Liver (tissue), 9 donors: ENCODE measurements around the gene MTURN. TPM values are rescaled to one million over a fixed set of nuclear protein-coding genes. Genes with fewer than 3 reads are reported as not detected.

Experiments used
- DNase-seq: peaks from one replicate; pipeline ENCODE4 v3.0.0-alpha.2; 2017; ENCODE audit warnings: low spot score
- H3K27ac ChIP-seq, 2 donors: one replicate each; pipeline ENCODE4 v1.7.0; 2013; ENCODE audit warnings: inconsistent platforms in 2 of 2, low read length in 2 of 2, control low read depth in 1 of 2, low read depth in 1 of 2, mild to moderate bottlenecking in 1 of 2
- H3K27me3 ChIP-seq, 4 donors: one replicate each; pipeline versions ENCODE4 v1.6.1 to v1.7.0; 2013; ENCODE audit warnings: low read length in 3 of 4, inconsistent platforms in 1 of 4, mild to moderate bottlenecking in 1 of 4, moderate library complexity in 1 of 4; ENCODE audit not compliant: control insufficient read depth in 4 of 4, insufficient read depth in 4 of 4
- H3K36me3 ChIP-seq, 4 donors: one replicate each; pipeline versions ENCODE4 v1.6.1 to v1.7.0; 2013; ENCODE audit warnings: low read length in 3 of 4, mild to moderate bottlenecking in 3 of 4, low read depth in 1 of 4, moderate library complexity in 1 of 4; ENCODE audit not compliant: control insufficient read depth in 4 of 4, insufficient read depth in 3 of 4
- H3K4me1 ChIP-seq, 4 donors: one replicate each; pipeline versions ENCODE4 v1.6.1 to v1.7.0; 2013; ENCODE audit warnings: low read length in 3 of 4, mild to moderate bottlenecking in 3 of 4, moderate library complexity in 1 of 4; ENCODE audit not compliant: control insufficient read depth in 4 of 4, insufficient read depth in 4 of 4
- H3K4me3 ChIP-seq, 3 donors: one replicate each; pipeline versions ENCODE4 v1.6.1 to v1.7.0; 2013; ENCODE audit warnings: low read length in 3 of 3, control low read depth in 1 of 3, low read depth in 1 of 3, mild to moderate bottlenecking in 1 of 3
- H3K9ac ChIP-seq, 2 donors: one replicate each; pipeline ENCODE4 v1.7.0; 2013; ENCODE audit warnings: low read length in 2 of 2, mild to moderate bottlenecking in 2 of 2, moderate library complexity in 2 of 2, control low read depth in 1 of 2, low read depth in 1 of 2
- H3K9me3 ChIP-seq, 4 donors: one replicate each; pipeline versions ENCODE4 v1.6.1 to v1.7.0; 2013; ENCODE audit warnings: low read length in 3 of 4; ENCODE audit not compliant: control insufficient read depth in 4 of 4
- EGR1 ChIP-seq, 2 donors: IDR thresholded peaks; 2 replicates each; pipeline ENCODE4 v1.6.1; 2016 to 2018; ENCODE audit warnings: antibody characterized with exemption in 2 of 2, low read depth in 2 of 2
- FOXA1 ChIP-seq: IDR thresholded peaks from 2 replicates; pipeline ENCODE4 v1.6.1; 2016; ENCODE audit warnings: antibody characterized with exemption
- FOXA2 ChIP-seq: IDR thresholded peaks from 2 replicates; pipeline ENCODE4 v1.6.1; 2016; ENCODE audit warnings: antibody characterized with exemption
- GABPA ChIP-seq, 2 donors: IDR thresholded peaks in 1 of 2; conservative IDR thresholded peaks in 1 of 2; 2 replicates each; pipeline ENCODE4 v1.6.1; 2016; ENCODE audit warnings: antibody characterized with exemption in 2 of 2, mild to moderate bottlenecking in 1 of 2, moderate library complexity in 1 of 2
- HNF4G ChIP-seq: IDR thresholded peaks from 2 replicates; pipeline ENCODE4 v1.6.1; 2016; ENCODE audit warnings: antibody characterized with exemption
- JUND ChIP-seq, 2 donors: IDR thresholded peaks; 2 replicates each; pipeline ENCODE4 v1.6.1; 2016; ENCODE audit warnings: antibody characterized with exemption in 2 of 2
- NR2F2 ChIP-seq: IDR thresholded peaks from 2 replicates; pipeline ENCODE4 v1.6.1; 2016; ENCODE audit warnings: antibody characterized with exemption
- RAD21 ChIP-seq, 2 donors: IDR thresholded peaks; 2 replicates each; pipeline ENCODE4 v1.6.1; 2016; ENCODE audit warnings: antibody characterized with exemption in 2 of 2, mild to moderate bottlenecking in 2 of 2
- RXRA ChIP-seq, 2 donors: IDR thresholded peaks; 2 replicates each; pipeline ENCODE4 v1.6.1; 2017 to 2018; ENCODE audit warnings: antibody characterized with exemption in 2 of 2, mild to moderate bottlenecking in 1 of 2
- TAF1 ChIP-seq: conservative IDR thresholded peaks from 2 replicates; pipeline ENCODE4 v1.6.1; 2016; ENCODE audit warnings: antibody characterized with exemption, mild to moderate bottlenecking
- WGBS: extraction: QIAGEN DNeasy Blood & Tissue Kit; methylation state at CpG from one replicate; pipeline ENCODE4 v1.1.7; 2013; 5-methylcytosine and 5-hydroxymethylcytosine counted together
- polyA plus RNA-seq, 2 donors: library from polyadenylated mRNA; stranded (reverse) in 1 of 2; unstranded in 1 of 2; fragments of 200-250 nt in 1 of 2; fragments of >200 nt in 1 of 2; fragmentation: Nextera tagmentation in 1 of 2; extraction: Ambion mirVana in 1 of 2; gene quantifications; one replicate each; pipeline versions ENCODE4 v1.2.1 to v1.2.3, GENCODE V29; 2013 to 2015
- total RNA-seq, 2 donors: library from RNA; depleted of rRNA; stranded (reverse); fragments of >200 nt; gene quantifications; one replicate each; pipeline ENCODE4 v1.2.3, GENCODE V29; 2014
- TF ChIP-seq, protein P1 (sequence below): IDR thresholded peaks from 2 replicates; pipeline ENCODE4 v1.6.1; 2016; ENCODE audit warnings: antibody characterized with exemption
- TF ChIP-seq, protein P2 (sequence below): IDR thresholded peaks from 2 replicates; pipeline ENCODE4 v1.6.1; 2016; ENCODE audit warnings: antibody characterized with exemption, mild to moderate bottlenecking
- TF ChIP-seq, protein P3 (sequence below): fragments of 150-350 bp; IDR thresholded peaks from 2 replicates; pipeline ENCODE4 v1.5.1; 2017; ENCODE audit warnings: improper control_type of control experiment, low read depth, low read length; ENCODE audit not compliant: missing input control
- TF ChIP-seq, protein P4 (sequence below): IDR thresholded peaks from 2 replicates; pipeline ENCODE4 v1.6.1; 2016; ENCODE audit warnings: antibody characterized with exemption
- donor health status: healthy.
- donor health status: healthy.
- donor health status: healthy.
- donor health status: healthy.
- donor health status: healthy.

MTURN gene
- total and polyA plus RNA-seq, 4 donors = 2.4 to 14.4 (median 6.1) TPM

DNA sequence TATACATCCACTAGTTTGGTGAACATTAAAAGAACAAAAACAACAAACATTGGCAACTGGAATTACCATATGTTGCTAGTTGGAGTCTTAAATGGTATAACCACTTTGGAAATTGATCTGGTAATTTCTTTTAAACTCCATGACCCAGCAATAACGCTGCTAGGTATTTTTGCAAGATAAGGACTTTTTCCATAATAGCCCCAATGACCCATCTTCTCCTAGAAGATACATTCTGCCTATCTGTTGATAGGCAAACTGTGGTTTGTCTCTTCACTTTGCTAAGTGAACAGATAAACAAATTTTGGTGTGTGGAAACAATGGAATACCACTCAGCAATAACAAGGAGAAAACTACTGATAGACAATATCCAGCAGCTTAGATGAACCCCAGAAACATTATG is 30.6 kb upstream of the MTURN start:
- no peaks in the 10 kb centered on the region for H3K9me3 ChIP-seq
- WGBS = 86% methylated on average over 1 of the region's 1 CpG
- H3K27ac ChIP-seq = no peak overlapping the region
- no peaks in the 10 kb centered on the region for H3K27me3 ChIP-seq
- no peaks in the 10 kb centered on the region for H3K36me3 ChIP-seq
- H3K4me3 ChIP-seq = no peak overlapping the region
- TF ChIP-seq RXRA (IDR thresholded peaks at IDR 0.05) (no peak), EGR1 (IDR thresholded peaks at IDR 0.05; ENCODE audit: low read depth in 2 of 2) (no peak), NR2F2 (no peak), JUND (IDR thresholded peaks at IDR 0.05) (no peak)
- TF ChIP-seq, protein P1, sequence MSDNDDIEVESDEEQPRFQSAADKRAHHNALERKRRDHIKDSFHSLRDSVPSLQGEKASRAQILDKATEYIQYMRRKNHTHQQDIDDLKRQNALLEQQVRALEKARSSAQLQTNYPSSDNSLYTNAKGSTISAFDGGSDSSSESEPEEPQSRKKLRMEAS = no peak
- TF ChIP-seq, protein P2, sequence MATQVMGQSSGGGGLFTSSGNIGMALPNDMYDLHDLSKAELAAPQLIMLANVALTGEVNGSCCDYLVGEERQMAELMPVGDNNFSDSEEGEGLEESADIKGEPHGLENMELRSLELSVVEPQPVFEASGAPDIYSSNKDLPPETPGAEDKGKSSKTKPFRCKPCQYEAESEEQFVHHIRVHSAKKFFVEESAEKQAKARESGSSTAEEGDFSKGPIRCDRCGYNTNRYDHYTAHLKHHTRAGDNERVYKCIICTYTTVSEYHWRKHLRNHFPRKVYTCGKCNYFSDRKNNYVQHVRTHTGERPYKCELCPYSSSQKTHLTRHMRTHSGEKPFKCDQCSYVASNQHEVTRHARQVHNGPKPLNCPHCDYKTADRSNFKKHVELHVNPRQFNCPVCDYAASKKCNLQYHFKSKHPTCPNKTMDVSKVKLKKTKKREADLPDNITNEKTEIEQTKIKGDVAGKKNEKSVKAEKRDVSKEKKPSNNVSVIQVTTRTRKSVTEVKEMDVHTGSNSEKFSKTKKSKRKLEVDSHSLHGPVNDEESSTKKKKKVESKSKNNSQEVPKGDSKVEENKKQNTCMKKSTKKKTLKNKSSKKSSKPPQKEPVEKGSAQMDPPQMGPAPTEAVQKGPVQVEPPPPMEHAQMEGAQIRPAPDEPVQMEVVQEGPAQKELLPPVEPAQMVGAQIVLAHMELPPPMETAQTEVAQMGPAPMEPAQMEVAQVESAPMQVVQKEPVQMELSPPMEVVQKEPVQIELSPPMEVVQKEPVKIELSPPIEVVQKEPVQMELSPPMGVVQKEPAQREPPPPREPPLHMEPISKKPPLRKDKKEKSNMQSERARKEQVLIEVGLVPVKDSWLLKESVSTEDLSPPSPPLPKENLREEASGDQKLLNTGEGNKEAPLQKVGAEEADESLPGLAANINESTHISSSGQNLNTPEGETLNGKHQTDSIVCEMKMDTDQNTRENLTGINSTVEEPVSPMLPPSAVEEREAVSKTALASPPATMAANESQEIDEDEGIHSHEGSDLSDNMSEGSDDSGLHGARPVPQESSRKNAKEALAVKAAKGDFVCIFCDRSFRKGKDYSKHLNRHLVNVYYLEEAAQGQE = no peak
- DNase-seq = no peak
- H3K4me1 ChIP-seq = no peaks in the 10 kb centered on the region
- no peak overlapping the region for H3K9ac ChIP-seq

DNA sequence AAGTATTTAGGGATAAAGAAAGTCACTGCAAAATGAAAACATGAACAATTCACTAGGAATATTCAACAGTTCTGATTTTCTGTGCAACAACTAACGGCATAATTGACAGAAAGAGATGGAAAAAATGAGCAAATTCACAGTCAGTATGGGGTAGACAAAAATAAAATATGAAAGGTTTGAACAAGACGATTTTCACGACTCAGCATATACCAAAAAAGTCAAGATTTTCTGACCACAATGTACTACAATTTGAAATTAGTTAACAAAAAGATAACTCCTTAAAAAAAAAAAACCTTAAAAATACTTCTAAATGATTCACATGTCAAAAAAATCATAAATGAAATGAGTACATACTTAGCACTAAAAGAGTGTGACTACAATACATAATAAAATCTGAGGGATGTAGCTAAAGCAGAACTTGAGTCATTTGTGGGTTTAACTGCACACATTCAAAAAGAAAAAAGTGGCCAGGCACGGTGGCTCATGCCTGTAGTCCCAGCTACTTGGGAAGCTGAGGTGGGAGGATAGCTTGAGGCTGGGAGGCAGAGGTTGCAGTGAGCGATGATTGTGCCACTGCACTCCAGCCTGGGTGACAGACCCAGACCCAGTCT is 22.6 kb upstream of the MTURN start:
- H3K4me3 ChIP-seq = no peak overlapping the region
- no peak for TF ChIP-seq NR2F2
- H3K27ac ChIP-seq = no peak overlapping the region
- no peaks in the 10 kb centered on the region for H3K27me3 ChIP-seq
- H3K4me1 ChIP-seq = no peaks in the 10 kb centered on the region
- DNase-seq = no peak
- WGBS = 95% methylated on average over 5 of the region's 5 CpGs
- H3K9ac ChIP-seq = no peak overlapping the region
- no peaks in the 10 kb centered on the region for H3K36me3 ChIP-seq
- peaks cover 3 to 5% (median 3%) of the 10 kb centered on the region in 4 donors for H3K9me3 ChIP-seq

DNA sequence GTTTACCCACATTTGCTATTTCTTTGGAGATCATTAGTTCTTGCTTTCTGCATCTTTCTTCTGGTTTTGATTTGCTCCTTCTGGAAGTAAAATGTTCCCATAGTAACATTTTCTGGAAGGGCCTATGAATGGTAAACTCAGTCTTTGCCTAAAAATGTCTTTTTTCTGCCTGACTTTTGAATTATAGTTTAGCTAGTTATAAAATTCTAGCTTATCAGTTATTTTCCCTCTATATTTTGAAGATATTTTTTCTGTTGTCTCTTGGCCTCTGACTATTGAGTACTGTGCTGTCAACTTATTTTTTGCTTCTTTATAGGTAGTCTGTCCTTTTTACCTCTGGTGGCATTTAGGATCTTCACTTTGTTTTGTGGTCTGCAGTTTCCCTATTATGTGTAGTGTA is 21.6 kb upstream of the MTURN start:
- DNase-seq = no peak
- no peak overlapping the region for H3K9ac ChIP-seq
- H3K4me1 ChIP-seq = no peaks in the 10 kb centered on the region
- peaks cover 3 to 5% (median 3%) of the 10 kb centered on the region in 4 donors for H3K9me3 ChIP-seq
- no peak for TF ChIP-seq RAD21 (IDR thresholded peaks at IDR 0.05)
- TF ChIP-seq FOXA1 = no peak
- no peak for TF ChIP-seq TAF1
- no peak for TF ChIP-seq GABPA (IDR thresholded peaks at IDR 0.05 in 1 of 2, conservative IDR thresholded peaks at IDR 0.05 in 1 of 2)
- no peak for TF ChIP-seq EGR1 (IDR thresholded peaks at IDR 0.05; ENCODE audit: low read depth in 2 of 2)
- TF ChIP-seq, protein P3, sequence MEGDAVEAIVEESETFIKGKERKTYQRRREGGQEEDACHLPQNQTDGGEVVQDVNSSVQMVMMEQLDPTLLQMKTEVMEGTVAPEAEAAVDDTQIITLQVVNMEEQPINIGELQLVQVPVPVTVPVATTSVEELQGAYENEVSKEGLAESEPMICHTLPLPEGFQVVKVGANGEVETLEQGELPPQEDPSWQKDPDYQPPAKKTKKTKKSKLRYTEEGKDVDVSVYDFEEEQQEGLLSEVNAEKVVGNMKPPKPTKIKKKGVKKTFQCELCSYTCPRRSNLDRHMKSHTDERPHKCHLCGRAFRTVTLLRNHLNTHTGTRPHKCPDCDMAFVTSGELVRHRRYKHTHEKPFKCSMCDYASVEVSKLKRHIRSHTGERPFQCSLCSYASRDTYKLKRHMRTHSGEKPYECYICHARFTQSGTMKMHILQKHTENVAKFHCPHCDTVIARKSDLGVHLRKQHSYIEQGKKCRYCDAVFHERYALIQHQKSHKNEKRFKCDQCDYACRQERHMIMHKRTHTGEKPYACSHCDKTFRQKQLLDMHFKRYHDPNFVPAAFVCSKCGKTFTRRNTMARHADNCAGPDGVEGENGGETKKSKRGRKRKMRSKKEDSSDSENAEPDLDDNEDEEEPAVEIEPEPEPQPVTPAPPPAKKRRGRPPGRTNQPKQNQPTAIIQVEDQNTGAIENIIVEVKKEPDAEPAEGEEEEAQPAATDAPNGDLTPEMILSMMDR = no peak
- TF ChIP-seq HNF4G = no peak
- no peak for TF ChIP-seq FOXA2
- TF ChIP-seq, protein P4, sequence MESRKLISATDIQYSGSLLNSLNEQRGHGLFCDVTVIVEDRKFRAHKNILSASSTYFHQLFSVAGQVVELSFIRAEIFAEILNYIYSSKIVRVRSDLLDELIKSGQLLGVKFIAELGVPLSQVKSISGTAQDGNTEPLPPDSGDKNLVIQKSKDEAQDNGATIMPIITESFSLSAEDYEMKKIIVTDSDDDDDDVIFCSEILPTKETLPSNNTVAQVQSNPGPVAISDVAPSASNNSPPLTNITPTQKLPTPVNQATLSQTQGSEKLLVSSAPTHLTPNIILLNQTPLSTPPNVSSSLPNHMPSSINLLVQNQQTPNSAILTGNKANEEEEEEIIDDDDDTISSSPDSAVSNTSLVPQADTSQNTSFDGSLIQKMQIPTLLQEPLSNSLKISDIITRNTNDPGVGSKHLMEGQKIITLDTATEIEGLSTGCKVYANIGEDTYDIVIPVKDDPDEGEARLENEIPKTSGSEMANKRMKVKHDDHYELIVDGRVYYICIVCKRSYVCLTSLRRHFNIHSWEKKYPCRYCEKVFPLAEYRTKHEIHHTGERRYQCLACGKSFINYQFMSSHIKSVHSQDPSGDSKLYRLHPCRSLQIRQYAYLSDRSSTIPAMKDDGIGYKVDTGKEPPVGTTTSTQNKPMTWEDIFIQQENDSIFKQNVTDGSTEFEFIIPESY = no peak
- TF ChIP-seq NR2F2 = no peak
- no peak for TF ChIP-seq JUND (IDR thresholded peaks at IDR 0.05)
- H3K36me3 ChIP-seq = no peaks in the 10 kb centered on the region
- H3K27me3 ChIP-seq = no peaks in the 10 kb centered on the region
- H3K27ac ChIP-seq = no peak overlapping the region
- no peak overlapping the region for H3K4me3 ChIP-seq
